Fibroblast of lung (primary cell): ENCODE results near the gene SLC2A1. TPM values are rescaled to one million over a fixed set of nuclear protein-coding genes. Genes with fewer than 3 reads are reported as not detected.

Experiments used
- DNase-seq, 2 donors: peaks; one replicate each; pipeline versions ENCODE4 v3.0.0 to v3.0.0-alpha.2; 2010; ENCODE audit warnings: low read depth in 2 of 2
- H2AFZ ChIP-seq: 2 replicates; pipeline ENCODE4 v1.5.1; 2012; ENCODE audit warnings: low read length, control low read depth, inconsistent platforms
- H3K27ac ChIP-seq: 2 replicates; pipeline ENCODE4 v1.5.1; 2011; ENCODE audit warnings: low read length, control low read depth; ENCODE audit not compliant: insufficient read depth
- H3K27me3 ChIP-seq: 2 replicates; pipeline ENCODE4 v1.5.1; 2011; ENCODE audit warnings: mild to moderate bottlenecking, low read length; ENCODE audit not compliant: control insufficient read depth, insufficient read depth
- H3K36me3 ChIP-seq: 2 replicates; pipeline ENCODE4 v1.5.1; 2011; ENCODE audit warnings: low read length; ENCODE audit not compliant: control insufficient read depth, insufficient read depth
- H3K4me1 ChIP-seq: 2 replicates; pipeline ENCODE4 v1.5.1; 2011; ENCODE audit warnings: low read length; ENCODE audit not compliant: control insufficient read depth, insufficient read depth; ENCODE audit errors: extremely low read depth
- H3K4me2 ChIP-seq: 2 replicates; pipeline ENCODE4 v1.5.1; 2011; ENCODE audit warnings: low read length, control low read depth; ENCODE audit not compliant: insufficient read depth; ENCODE audit errors: extremely low read depth
- H3K4me3 ChIP-seq, 4 experiments: fragments of 200-600 bp in 1 of 4; sonication (generic) in 1 of 4; replicated peaks in 1 of 4; 2 replicates each; pipeline ENCODE4 v1.5.1; 2011 to 2016; ENCODE audit warnings: low read length in 4 of 4, low read depth in 3 of 4, mild to moderate bottlenecking in 3 of 4, control low read depth in 2 of 4, inconsistent platforms in 1 of 4, mixed read lengths in 1 of 4; ENCODE audit not compliant: insufficient read depth in 1 of 4; ENCODE audit errors: control extremely low read depth in 1 of 4
- H3K79me2 ChIP-seq: 2 replicates; pipeline ENCODE4 v1.5.1; 2012; ENCODE audit warnings: mild to moderate bottlenecking, low read length, inconsistent platforms; ENCODE audit not compliant: control insufficient read depth, insufficient read depth
- H3K9ac ChIP-seq: 2 replicates; pipeline ENCODE4 v1.5.1; 2011; ENCODE audit warnings: mild to moderate bottlenecking, low read length, control low read depth; ENCODE audit not compliant: insufficient read depth
- H3K9me3 ChIP-seq: 2 replicates; pipeline ENCODE4 v1.5.1; 2012; ENCODE audit warnings: low read depth, low read length; ENCODE audit not compliant: control insufficient read depth, insufficient read depth
- H4K20me1 ChIP-seq: 2 replicates; pipeline ENCODE4 v1.5.1; 2011; ENCODE audit warnings: low read length; ENCODE audit not compliant: control insufficient read depth, insufficient read depth; ENCODE audit errors: extremely low read depth
- EZH2 ChIP-seq: IDR thresholded peaks from 2 replicates; pipeline ENCODE4 v1.5.1; 2012; ENCODE audit warnings: low read length, control low read depth, mild to moderate bottlenecking; ENCODE audit errors: missing control alignments
- polyA plus RNA-seq, 2 donors: library from polyadenylated mRNA; depleted of rRNA in 1 of 2; stranded (reverse) in 1 of 2; unstranded in 1 of 2; fragments of >200 nt; gene quantifications; 2 replicates each; pipeline ENCODE4 v1.2.1, GENCODE V29; 2011 to 2012; ENCODE audit warnings: missing spikeins in 1 of 2
- total RNA-seq: library from RNA; depleted of rRNA; stranded (reverse); fragments of >200 nt; gene quantifications from 2 replicates; pipeline ENCODE4 v1.2.1, GENCODE V29; 2014
- TF ChIP-seq, protein P1 (sequence below), 2 donors: IDR thresholded peaks in 1 of 2; conservative IDR thresholded peaks in 1 of 2; 1 replicate in 1 of 2; 2 replicates in 1 of 2; pipeline ENCODE4 v1.5.1; 2011 to 2012; ENCODE audit warnings: low read length in 2 of 2, control low read depth in 1 of 2, inconsistent platforms in 1 of 2, low read depth in 1 of 2, mild to moderate bottlenecking in 1 of 2

SLC2A1 gene
- total and polyA plus RNA-seq, 2 donors (not counting 1 experiment from before 2014, with no cell fraction given): 29.9 to 56.5 TPM

DNA sequence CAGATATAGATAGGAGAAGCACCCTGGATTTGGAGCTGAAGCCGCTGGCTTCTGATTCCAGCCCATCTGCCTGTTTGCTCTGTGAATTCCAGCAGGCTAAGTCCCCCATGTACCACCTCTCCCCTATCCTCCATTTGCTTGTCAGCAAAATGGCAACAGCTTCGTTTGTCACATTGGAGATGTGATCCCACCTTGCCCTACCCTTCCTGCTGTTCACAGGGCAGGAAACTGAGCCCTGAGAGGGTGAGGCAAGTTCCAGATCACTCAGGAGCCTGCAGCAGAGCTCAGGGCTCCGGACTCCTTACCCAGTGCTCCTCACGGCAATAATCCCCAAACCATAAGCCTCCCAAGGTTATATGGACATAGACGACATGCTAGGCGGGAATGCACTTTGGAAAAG lies 14.9 kb downstream of the SLC2A1 start:
- no peak for DNase-seq
- TF ChIP-seq EZH2: no peak
- TF ChIP-seq, protein P1, sequence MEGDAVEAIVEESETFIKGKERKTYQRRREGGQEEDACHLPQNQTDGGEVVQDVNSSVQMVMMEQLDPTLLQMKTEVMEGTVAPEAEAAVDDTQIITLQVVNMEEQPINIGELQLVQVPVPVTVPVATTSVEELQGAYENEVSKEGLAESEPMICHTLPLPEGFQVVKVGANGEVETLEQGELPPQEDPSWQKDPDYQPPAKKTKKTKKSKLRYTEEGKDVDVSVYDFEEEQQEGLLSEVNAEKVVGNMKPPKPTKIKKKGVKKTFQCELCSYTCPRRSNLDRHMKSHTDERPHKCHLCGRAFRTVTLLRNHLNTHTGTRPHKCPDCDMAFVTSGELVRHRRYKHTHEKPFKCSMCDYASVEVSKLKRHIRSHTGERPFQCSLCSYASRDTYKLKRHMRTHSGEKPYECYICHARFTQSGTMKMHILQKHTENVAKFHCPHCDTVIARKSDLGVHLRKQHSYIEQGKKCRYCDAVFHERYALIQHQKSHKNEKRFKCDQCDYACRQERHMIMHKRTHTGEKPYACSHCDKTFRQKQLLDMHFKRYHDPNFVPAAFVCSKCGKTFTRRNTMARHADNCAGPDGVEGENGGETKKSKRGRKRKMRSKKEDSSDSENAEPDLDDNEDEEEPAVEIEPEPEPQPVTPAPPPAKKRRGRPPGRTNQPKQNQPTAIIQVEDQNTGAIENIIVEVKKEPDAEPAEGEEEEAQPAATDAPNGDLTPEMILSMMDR (conservative IDR thresholded peaks at IDR 0.05 in 1 of 2, IDR thresholded peaks at IDR 0.05 in 1 of 2; ENCODE audit: low read depth in 1 of 2, low read length in 2 of 2): no peak
- Histone ChIP-seq H3K4me2 (no peak overlapping the region), H2AFZ (no peak overlapping the region), H3K79me2 (peaks cover 24% of the 10 kb centered on the region), H3K4me1 (peaks cover 19% of the 10 kb centered on the region), H3K36me3 (peaks cover 2% of the 10 kb centered on the region), H3K4me3 (no peak overlapping the region), H3K27ac (no peak overlapping the region), H3K27me3 (no peaks in the 10 kb centered on the region), H3K9me3 (no peaks in the 10 kb centered on the region), H4K20me1 (no peaks in the 10 kb centered on the region), H3K9ac (no peak overlapping the region)

DNA sequence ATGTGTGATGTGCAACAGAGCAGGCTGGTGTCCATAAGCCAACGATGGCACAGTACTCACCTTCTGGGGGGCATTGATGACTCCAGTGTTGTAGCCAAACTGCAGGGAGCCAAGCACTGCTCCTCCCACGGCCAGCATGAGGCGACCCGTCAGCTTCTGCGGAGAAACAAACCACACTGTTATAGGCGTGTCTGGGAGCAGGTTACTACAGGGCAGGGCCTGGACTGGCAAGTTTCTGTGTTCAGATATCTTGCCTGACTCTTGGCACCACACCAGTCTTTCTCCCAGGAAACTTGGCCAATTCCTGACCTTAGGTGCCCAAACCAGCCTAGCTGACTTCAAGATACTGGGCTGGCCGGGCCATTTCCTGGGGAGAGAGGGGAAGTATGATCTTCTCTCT lies 15.5 kb downstream of the SLC2A1 start:
- DNase-seq: peak in 1 of 2 donors; percentile 80
- peaks cover 4% of the 10 kb centered on the region for H3K36me3 ChIP-seq
- no peaks in the 10 kb centered on the region for H3K9me3 ChIP-seq
- no peaks in the 10 kb centered on the region for H3K27me3 ChIP-seq
- H4K20me1 ChIP-seq: no peaks in the 10 kb centered on the region
- H3K4me2 ChIP-seq: no peak overlapping the region
- peaks cover 21% of the 10 kb centered on the region for H3K79me2 ChIP-seq
- H2AFZ ChIP-seq: no peak overlapping the region
- H3K27ac ChIP-seq: no peak overlapping the region
- H3K4me3 ChIP-seq: no peak overlapping the region
- TF ChIP-seq EZH2: no peak
- TF ChIP-seq, protein P1 (conservative IDR thresholded peaks at IDR 0.05 in 1 of 2, IDR thresholded peaks at IDR 0.05 in 1 of 2; ENCODE audit: low read depth in 1 of 2, low read length in 2 of 2): no peak
- peaks cover 19% of the 10 kb centered on the region for H3K4me1 ChIP-seq
- no peak overlapping the region for H3K9ac ChIP-seq

DNA sequence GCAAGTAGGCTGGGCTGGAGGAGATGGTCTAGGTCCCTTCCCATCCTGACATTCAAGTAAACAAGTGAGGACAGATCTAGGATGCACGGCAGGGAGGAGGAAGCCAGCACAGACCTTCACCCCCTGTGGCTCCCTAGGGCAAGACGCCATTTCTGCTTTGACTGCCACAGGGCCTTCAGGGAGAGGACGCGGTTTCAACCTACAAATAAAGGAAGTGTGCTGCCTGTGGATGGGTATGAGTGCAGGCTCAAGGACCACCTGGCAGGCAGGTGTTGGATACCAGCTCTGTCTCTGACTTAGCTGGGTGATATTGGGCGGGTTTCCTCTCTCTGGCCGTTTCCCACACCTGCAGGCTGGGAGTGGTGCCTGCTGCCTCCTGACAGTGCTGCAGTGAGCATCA lies 16.2 kb downstream of the SLC2A1 start:
- Histone ChIP-seq H3K4me2 (no peak overlapping the region), H2AFZ (no peak overlapping the region)

More for the DNA sequence above, 16.2 kb downstream of the SLC2A1 start:
- Histone ChIP-seq H3K4me3 (no peak overlapping the region), H4K20me1 (no peaks in the 10 kb centered on the region), H3K9ac (no peak overlapping the region), H3K27me3 (no peaks in the 10 kb centered on the region), H3K79me2 (peaks cover 13% of the 10 kb centered on the region), H3K27ac (peak overlapping the region; percentile 69), H3K9me3 (no peaks in the 10 kb centered on the region), H3K36me3 (peaks cover 4% of the 10 kb centered on the region), H3K4me1 (peaks cover 17% of the 10 kb centered on the region)
- no peak for TF ChIP-seq EZH2
- TF ChIP-seq, protein P1 (conservative IDR thresholded peaks at IDR 0.05 in 1 of 2, IDR thresholded peaks at IDR 0.05 in 1 of 2; ENCODE audit: low read depth in 1 of 2, low read length in 2 of 2): no peak
- no peak for DNase-seq
